Neutrophil (primary cell): Measurements from ENCODE around the gene GAS1.

Experiments
- H3K27ac ChIP-seq: fragments of 200-600 bp; sonication (generic); 2 replicates; pipeline ENCODE4 v1.5.1; 2016; ENCODE audit warnings: mild to moderate bottlenecking, moderate library complexity
- H3K27me3 ChIP-seq: fragments of 200-600 bp; sonication (generic); 2 replicates; pipeline ENCODE4 v1.6.0; 2016; ENCODE audit warnings: mild to moderate bottlenecking
- H3K36me3 ChIP-seq: fragments of 200-600 bp; sonication (generic); 2 replicates; pipeline ENCODE4 v1.5.1; 2017
- H3K4me1 ChIP-seq, 2 experiments: fragments of 200-600 bp in 1 of 2; sonication (generic) in 1 of 2; 1 replicate in 1 of 2; 2 replicates in 1 of 2; pipeline versions ENCODE4 v1.5.1 to v1.6.1; 2013 to 2016; ENCODE audit warnings: low read depth in 1 of 2, low read length in 1 of 2, mild to moderate bottlenecking in 1 of 2, moderate library complexity in 1 of 2; ENCODE audit not compliant: control insufficient read depth in 1 of 2, insufficient read depth in 1 of 2
- H3K4me3 ChIP-seq, 2 experiments: fragments of 200-600 bp in 1 of 2; sonication (generic) in 1 of 2; 1 replicate in 1 of 2; 2 replicates in 1 of 2; pipeline ENCODE4 v1.5.1; 2013 to 2016; ENCODE audit warnings: low read depth in 1 of 2, low read length in 1 of 2, mild to moderate bottlenecking in 1 of 2, moderate library complexity in 1 of 2
- H3K9me3 ChIP-seq: fragments of 200-600 bp; sonication (generic); 2 replicates; pipeline ENCODE4 v1.5.1; 2016
- CTCF ChIP-seq: fragments of 200-600 bp; sonication (generic); IDR thresholded peaks from 2 replicates; pipeline ENCODE4 v1.5.1; 2016; ENCODE audit warnings: antibody characterized with exemption

The GAS1 gene

DNA sequence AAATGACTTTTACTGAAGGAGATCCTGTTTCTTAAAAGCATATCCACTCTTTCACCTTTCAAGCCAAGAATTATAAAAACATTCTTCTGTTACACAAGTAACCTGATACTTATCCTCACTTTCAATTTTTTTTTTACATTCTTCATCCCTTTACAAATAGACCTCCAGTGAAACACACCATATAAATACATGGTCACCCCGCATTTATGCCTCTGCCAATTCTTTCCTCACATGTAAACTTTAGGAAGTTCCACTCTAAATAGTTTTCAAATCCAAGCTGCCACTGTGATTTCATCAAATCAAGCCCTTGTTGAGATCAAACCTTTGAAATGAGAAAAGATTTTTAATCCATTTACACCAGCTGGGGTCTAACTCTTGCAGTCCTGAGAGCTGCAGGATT, 40.0 kb downstream of the GAS1 start:
- TF ChIP-seq CTCF, result no peak
- Histone ChIP-seq H3K27ac (no peak overlapping the region), H3K36me3 (no peaks in the 10 kb centered on the region), H3K4me3 (no peak overlapping the region), H3K9me3 (no peaks in the 10 kb centered on the region), H3K27me3 (peaks cover 18% of the 10 kb centered on the region), H3K4me1 (no peaks in the 10 kb centered on the region)

- H3K36me3 ChIP-seq, result no peaks in the 10 kb centered on the region
These were observed 43.6 kb downstream of the GAS1 start for GRCh38 chr9:86903734-86904085.

DNA sequence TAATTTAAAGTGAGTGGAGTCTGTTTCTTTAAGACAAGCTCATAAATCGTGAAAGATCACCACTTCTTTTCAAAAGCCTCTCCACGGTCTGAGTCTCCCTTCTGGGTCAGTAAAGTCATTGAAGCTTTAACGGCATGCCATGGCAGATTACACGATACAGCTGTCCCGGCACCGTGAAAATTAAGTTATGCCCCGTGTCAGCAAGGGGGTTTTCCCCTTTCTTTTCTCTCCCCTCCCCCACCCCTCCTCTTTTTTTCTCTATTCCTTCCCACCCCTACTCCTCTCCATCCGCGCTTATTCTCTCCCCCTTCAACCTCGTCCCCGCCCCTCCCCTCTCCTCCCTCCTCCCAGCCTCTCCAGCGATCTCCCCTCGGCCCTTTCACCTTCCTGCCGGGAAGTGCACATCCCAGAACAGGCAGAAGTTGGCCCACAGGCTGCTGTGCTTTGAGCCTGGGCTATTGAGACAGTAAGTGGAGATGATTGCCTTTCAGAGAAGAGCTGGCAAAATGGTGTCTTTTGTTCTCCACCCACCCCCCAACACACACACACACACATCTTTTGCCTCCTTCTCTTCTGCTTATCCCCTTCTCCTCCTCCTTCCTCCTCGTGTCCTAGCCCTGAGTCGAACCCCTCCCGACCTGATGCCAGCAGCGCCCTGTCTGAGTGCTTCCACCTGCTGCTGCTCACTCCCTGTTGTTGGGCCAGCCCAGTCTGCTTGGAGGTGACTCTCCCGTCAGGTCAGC, 44.1 kb downstream of the GAS1 start:
- Histone ChIP-seq H3K27ac (no peak overlapping the region), H3K36me3 (no peaks in the 10 kb centered on the region), H3K27me3 (peaks cover 37% of the 10 kb centered on the region), H3K4me3 (no peak overlapping the region), H3K9me3 (no peaks in the 10 kb centered on the region), H3K4me1 (no peaks in the 10 kb centered on the region)
- TF ChIP-seq CTCF, result no peak

More at GRCh38 chr9:86903734-86904085, 43.6 kb downstream of the GAS1 start:
- Histone ChIP-seq H3K27ac (no peak overlapping the region), H3K4me1 (no peaks in the 10 kb centered on the region), H3K9me3 (no peaks in the 10 kb centered on the region), H3K27me3 (peaks cover 37% of the 10 kb centered on the region), H3K4me3 (no peak overlapping the region)
- TF ChIP-seq CTCF, result no peak

DNA sequence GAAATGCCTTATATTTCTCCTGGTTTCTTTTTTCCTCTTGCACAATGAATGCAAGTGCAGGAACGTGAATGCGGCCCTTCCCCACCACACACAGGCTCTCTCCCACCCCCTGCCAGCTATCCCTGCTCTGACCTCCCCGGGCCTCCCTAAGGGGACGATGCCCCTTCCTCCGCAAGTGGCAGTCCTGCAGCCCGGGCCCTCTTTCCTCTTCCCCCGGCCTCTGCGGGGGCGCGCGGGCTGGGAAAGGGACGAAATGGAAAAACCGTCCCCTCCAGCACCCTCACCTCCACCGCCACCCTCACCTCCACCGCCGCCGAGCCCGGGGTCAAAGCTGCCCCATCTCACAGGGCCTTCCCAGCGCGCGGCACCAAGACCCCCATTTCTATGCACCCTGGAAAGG, 44.7 kb downstream of the GAS1 start:
- H3K4me1 ChIP-seq, result no peaks in the 10 kb centered on the region
- no peak overlapping the region for H3K4me3 ChIP-seq
- H3K9me3 ChIP-seq, result no peaks in the 10 kb centered on the region
- H3K36me3 ChIP-seq, result no peaks in the 10 kb centered on the region
- H3K27me3 ChIP-seq, result peaks cover 37% of the 10 kb centered on the region
- H3K27ac ChIP-seq, result no peak overlapping the region
- TF ChIP-seq CTCF, result no peak

DNA sequence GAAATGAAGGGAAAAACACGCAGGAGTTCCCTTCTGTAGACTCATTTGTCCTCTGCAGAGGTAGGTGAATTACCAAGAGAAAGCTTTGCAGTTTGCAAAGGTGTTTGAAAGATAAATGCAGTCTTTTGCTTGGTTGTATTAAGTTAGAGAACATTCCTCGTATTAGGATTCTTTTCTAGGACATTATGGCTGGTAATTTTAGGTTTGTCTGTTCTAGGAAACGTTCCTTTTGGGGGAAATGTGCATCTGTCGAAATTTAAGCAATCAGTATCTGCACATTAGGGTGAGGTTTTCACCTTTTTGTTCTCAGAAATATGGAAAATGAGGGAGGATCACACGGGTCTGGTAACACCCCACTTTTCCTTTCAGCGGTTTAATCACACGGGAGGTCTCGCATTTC, 45.1 kb downstream of the GAS1 start:
- Histone ChIP-seq H3K27me3 (peaks cover 37% of the 10 kb centered on the region), H3K4me1 (no peaks in the 10 kb centered on the region), H3K36me3 (no peaks in the 10 kb centered on the region), H3K4me3 (no peak overlapping the region), H3K27ac (no peak overlapping the region), H3K9me3 (no peaks in the 10 kb centered on the region)
- TF ChIP-seq CTCF, result no peak
